Measurements from ENCODE around the gene CDKN2A. TPM values are rescaled to one million over a fixed set of nuclear protein-coding genes. Genes with fewer than 3 reads are reported as not detected.

CDKN2A gene
- total RNA-seq, 4 donors from 2014 or later: 1.3 to 20.9 (median 2.5) TPM

DNA sequence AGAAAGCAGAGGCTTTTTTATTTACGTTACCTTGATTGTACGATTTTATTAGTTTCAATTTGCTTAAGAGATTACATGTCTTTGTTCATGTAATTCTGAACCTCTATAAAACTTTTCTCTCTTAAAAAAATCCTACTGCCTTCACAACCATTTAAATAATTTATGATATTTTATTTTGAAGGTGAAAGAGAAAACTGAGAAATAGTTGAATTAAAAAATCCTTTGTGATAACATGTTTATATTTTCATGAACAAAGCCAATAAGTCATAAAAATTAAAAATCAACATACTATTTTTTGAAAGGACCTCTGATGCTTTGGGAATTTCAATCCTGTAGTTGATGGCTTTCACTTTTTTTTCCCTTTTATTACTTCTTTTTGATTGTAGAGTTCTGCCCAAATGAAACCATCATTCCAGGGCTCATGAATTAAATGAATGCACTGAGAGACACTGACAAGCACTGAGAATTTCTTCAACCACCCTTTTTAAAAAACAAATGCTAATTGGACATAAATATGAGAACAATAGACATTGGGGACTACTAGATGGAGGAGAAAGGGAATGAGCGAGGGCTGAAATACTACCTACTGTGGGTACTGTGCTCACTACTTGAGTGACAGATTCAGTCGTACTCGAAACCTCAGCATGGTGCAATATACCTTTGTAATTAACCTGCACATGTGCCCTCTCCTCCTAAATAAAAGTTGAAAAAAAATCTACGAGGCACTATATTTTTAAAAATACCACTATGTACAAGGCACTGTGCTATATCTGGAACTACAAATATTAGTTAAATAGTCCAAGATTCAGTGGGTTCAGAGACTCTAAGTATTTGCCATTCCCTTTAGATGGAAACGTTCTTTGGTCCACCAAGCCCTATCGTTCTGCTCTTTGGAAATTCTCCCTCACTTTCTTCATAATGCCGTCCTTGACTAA lies 5.9 kb downstream of the CDKN2A start:
- TF ChIP-seq, protein P1, sequence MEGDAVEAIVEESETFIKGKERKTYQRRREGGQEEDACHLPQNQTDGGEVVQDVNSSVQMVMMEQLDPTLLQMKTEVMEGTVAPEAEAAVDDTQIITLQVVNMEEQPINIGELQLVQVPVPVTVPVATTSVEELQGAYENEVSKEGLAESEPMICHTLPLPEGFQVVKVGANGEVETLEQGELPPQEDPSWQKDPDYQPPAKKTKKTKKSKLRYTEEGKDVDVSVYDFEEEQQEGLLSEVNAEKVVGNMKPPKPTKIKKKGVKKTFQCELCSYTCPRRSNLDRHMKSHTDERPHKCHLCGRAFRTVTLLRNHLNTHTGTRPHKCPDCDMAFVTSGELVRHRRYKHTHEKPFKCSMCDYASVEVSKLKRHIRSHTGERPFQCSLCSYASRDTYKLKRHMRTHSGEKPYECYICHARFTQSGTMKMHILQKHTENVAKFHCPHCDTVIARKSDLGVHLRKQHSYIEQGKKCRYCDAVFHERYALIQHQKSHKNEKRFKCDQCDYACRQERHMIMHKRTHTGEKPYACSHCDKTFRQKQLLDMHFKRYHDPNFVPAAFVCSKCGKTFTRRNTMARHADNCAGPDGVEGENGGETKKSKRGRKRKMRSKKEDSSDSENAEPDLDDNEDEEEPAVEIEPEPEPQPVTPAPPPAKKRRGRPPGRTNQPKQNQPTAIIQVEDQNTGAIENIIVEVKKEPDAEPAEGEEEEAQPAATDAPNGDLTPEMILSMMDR (IDR thresholded peaks at IDR 0.05; ENCODE audit: low read depth): no peak

DNA sequence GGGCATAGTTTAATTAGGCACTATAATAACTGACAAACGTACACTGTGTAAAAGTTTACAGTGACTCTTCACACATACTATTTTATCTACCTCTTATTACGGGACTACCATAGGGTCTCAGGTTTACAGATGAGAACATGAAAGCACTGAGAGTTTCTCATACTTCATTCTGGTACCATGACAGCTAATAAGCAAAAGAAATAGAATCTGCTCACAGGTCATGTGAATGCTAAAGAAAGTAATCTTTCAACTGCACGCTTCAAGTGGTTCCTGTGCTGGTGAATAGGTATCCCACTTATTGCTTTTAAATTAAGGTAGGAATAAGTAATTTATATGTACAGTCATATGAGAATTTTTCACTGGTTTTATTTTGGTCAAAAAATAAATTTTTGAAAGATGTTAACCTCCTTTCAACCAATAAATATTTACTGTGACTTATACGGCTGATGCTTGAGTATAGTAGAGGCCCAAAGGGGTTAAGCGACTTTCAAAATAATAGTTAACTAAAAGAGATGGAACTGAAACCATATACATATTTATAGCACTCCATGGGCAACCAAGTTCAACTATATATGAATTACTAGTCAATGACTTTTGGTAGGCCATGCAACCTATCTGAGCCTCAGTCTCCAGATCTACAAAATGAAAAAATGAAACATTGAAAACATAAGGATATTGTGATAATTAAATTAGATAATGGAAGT lies 8.1 kb downstream of the CDKN2A start:
- TF ChIP-seq, protein P1 (IDR thresholded peaks at IDR 0.05; ENCODE audit: low read depth): no peak

DNA sequence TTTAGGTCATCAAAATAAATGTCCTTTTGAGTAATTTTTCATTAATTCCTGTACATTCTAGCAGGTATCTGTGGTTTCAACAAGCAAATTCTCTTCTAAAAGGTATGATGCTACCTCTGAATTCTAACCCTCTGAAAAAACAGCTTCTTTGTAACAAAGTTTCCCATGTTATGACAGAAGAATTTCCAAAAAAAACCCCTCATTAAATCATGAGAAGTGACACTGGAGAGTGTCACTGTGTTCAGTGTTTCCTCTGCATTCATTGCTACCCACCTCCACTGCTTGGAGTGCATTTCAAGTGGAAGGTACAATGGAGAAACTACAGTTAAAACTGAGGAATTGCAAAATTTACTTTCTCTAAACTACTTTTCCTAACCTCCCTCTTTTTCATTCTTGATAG lies 10.1 kb downstream of the CDKN2A start:
- TF ChIP-seq, protein P1 (IDR thresholded peaks at IDR 0.05; ENCODE audit: low read depth): no peak

DNA sequence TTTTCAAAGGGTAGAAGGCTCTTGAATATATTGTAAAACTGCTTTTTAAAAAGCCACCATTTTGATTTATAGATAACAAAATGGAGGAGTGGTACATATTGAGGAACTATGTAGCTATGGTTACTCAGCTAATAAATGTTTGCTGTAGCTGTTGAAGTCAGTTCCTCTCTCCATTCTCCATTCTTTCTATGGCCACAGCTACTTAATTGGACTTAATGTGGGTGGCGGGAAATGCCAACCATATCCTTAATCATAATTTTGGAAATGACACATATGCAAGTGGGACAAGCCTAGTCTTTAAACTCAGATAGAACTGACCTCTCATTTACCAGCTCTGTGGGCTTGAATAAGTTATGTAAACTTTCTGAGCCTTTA lies 10.6 kb downstream of the CDKN2A start:
- TF ChIP-seq, protein P1 (IDR thresholded peaks at IDR 0.05; ENCODE audit: low read depth): no peak

DNA sequence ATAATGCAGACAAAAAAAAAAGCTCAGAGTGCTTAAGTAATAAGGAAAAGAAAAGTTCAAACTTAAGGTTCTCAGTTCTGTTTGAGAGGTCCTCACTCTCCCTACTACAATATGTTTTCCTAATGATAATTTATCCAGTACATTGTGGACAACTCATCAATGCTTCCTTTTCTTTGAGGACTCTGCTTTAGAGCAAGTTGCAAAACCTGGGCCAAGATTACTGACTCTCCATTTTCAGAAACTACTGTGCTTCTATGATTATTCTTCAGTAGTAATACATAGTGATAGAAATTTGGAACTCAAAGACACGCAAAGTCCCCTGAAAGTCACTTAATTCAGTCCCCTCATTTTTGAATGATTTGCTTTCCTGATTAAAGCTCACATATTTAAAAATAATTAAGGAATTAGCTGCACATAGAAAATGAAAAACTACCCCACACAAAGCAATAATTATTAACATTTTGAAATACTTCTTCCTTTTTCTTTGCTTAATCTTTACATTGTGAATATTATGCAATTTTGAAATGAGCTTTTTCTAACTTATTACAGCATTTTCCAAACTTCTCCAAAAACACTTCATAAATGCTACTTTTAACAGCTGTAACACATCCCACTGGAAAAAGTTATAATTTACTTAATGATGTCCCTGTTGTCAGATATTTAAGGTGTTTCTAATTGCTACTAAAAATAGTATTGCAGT lies 11.2 kb downstream of the CDKN2A start:
- TF ChIP-seq, protein P1 (IDR thresholded peaks at IDR 0.05; ENCODE audit: low read depth): no peak

DNA sequence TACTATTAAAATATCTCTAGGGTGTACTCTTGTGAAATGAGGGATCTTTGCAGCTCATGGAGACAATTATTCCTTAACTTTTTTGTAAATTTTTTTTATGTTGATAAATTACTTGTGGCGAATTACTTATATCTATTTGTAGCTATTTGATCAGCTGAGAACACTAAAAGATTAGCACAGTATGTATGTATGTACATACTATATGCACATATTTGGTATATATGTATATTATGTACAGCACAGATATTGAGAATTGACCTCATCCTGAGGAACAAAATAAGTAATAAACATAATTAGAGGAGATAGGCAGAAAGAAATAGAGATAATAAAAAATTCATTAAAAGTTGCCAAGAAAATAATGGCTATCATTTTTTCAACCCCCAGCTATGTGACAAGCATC lies 11.8 kb downstream of the CDKN2A start:
- TF ChIP-seq, protein P1 (IDR thresholded peaks at IDR 0.05; ENCODE audit: low read depth): no peak
